ENCODE measurements around the gene XRCC1. TPM values are rescaled to one million over a fixed set of nuclear protein-coding genes. Genes with fewer than 3 reads are reported as not detected.

XRCC1 gene
- total RNA-seq, 2 experiments from 2014 or later = 25.1 to 26.2 TPM

GRCh38 chr19:43504426-43505185 lies 70.7 kb downstream of the XRCC1 start, which contains the start of gene PHLDB3:
TSS of gene PHLDB3 (minus strand) at chr19:43504746. CDS start at chr19:43504118, 628 bp downstream.
- Mint-ChIP-seq H3K36me3 (ENCODE audit: low read depth) (peaks cover 45% of the 10 kb centered on the region), H3K9me3 (no peaks in the 10 kb centered on the region), H3K27ac (peak within 1 kb of the TSS; percentile 96), H3K4me3 (peak within 1 kb of the TSS; percentile 94), H3K27me3 (no peaks in the 10 kb centered on the region), H3K4me1 (ENCODE audit: low read depth) (peaks cover 36% of the 10 kb centered on the region)
- Histone ChIP-seq H3K27ac (ENCODE audit: low read depth in 1 of 2, low read length in 2 of 2) (peak within 1 kb of the TSS; percentile 85 to 88), H3K27me3 (ENCODE audit: control insufficient read depth in 1 of 2, insufficient read depth in 2 of 2, low read length in 2 of 2) (no peaks in the 10 kb centered on the region), H3K36me3 (ENCODE audit: insufficient read depth, low read length) (peaks cover 8% of the 10 kb centered on the region), H3K4me3 (ENCODE audit: low read length) (peak within 1 kb of the TSS; percentile 91), H3K4me1 (ENCODE audit: insufficient read depth, low read length) (peaks cover 35% of the 10 kb centered on the region), H3K9me3 (ENCODE audit: control insufficient read depth in 1 of 2, insufficient read depth in 1 of 2, low read length in 2 of 2) (no peaks in the 10 kb centered on the region)
- CTCF ChIA-PET = interaction anchor here (0.8 to 2.8 kb wide), 11 partner anchors 15 to 90 kb away, joined by 3 to 22 read pairs (median 6); no protein-coding TSS in a partner anchor
- DNase-seq = peak in 12 of 14 experiments; percentile 31 to 73 (median 52)
- intact Hi-C loops (cut with DNase I, micrococcal nuclease) = loop anchor here (1.0 to 5.0 kb wide), 7 partner anchors 14 to 57 kb away; no protein-coding TSS in a partner anchor
- peak; percentile 38 for ATAC-seq (ENCODE audit: poor library complexity)
- POLR2A ChIA-PET = interaction anchor here (0.6 to 3.3 kb wide), 20 partner anchors 11 to 164 kb away, joined by 3 to 88 read pairs (median 7); partner anchors contain the start of genes IRGQ and ZNF575
- no peak for TF ChIP-seq CTCF (IDR thresholded peaks at IDR 0.05)

- Histone ChIP-seq H3K9me3 (ENCODE audit: control insufficient read depth in 1 of 2, insufficient read depth in 1 of 2, low read length in 2 of 2) (no peaks in the 10 kb centered on the region), H3K4me1 (ENCODE audit: insufficient read depth, low read length) (peaks cover 35% of the 10 kb centered on the region), H3K36me3 (ENCODE audit: insufficient read depth, low read length) (peaks cover 12% of the 10 kb centered on the region), H3K27ac (ENCODE audit: low read depth in 1 of 2, low read length in 2 of 2) (peak overlapping the region; percentile 85 to 88), H3K27me3 (ENCODE audit: control insufficient read depth in 1 of 2, insufficient read depth in 2 of 2, low read length in 2 of 2) (no peaks in the 10 kb centered on the region), H3K4me3 (ENCODE audit: low read length) (peak overlapping the region; percentile 91)
- peaks cover 40% of the 10 kb centered on the region for H3K4me1 Mint-ChIP-seq (ENCODE audit: low read depth)
- no peaks in the 10 kb centered on the region for H3K27me3 Mint-ChIP-seq
- ATAC-seq (ENCODE audit: poor library complexity) = peak; percentile 92
- H3K27ac Mint-ChIP-seq = peak overlapping the region; percentile 96
- peaks cover 48% of the 10 kb centered on the region for H3K36me3 Mint-ChIP-seq (ENCODE audit: low read depth)
- CTCF ChIA-PET = interaction anchor here (0.8 to 2.8 kb wide), 12 partner anchors 16 to 91 kb away, joined by 3 to 22 read pairs (median 5); no protein-coding TSS in a partner anchor
- H3K9me3 Mint-ChIP-seq = no peaks in the 10 kb centered on the region
- TF ChIP-seq CTCF (IDR thresholded peaks at IDR 0.05) = no peak
- POLR2A ChIA-PET = interaction anchor here (0.6 to 3.3 kb wide), 20 partner anchors 10 to 164 kb away, joined by 3 to 88 read pairs (median 7); partner anchors contain the start of genes IRGQ and ZNF575
- intact Hi-C loops (cut with DNase I, micrococcal nuclease) = loop anchor here (1.0 to 5.0 kb wide), 7 partner anchors 15 to 56 kb away; no protein-coding TSS in a partner anchor
- H3K4me3 Mint-ChIP-seq = peak overlapping the region; percentile 94
- DNase-seq = peak; percentile 98 to 100 (median 99)
Measured at GRCh38 chr19:43503501-43504425, 71.6 kb downstream of the XRCC1 start.

Measured in CD4-positive, alpha-beta T cell (primary cell).